HUES64 (cell line): Measurements from ENCODE around the gene PLEKHJ1.

Experiments used
- H3K27ac ChIP-seq: 2 replicates; pipeline ENCODE4 v1.7.0; 2013; ENCODE audit warnings: low read depth, low read length, inconsistent platforms
- H3K27me3 ChIP-seq: 2 replicates; pipeline ENCODE4 v1.6.1; 2013; ENCODE audit warnings: mild to moderate bottlenecking, low read length; ENCODE audit not compliant: insufficient read depth
- H3K36me3 ChIP-seq: 2 replicates; pipeline ENCODE4 v1.6.1; 2013; ENCODE audit warnings: mild to moderate bottlenecking, low read length; ENCODE audit not compliant: insufficient read depth
- H3K4me1 ChIP-seq: 2 replicates; pipeline ENCODE4 v1.6.1; 2013; ENCODE audit warnings: mild to moderate bottlenecking, low read length, moderate library complexity; ENCODE audit not compliant: insufficient read depth
- H3K4me3 ChIP-seq: 2 replicates; pipeline ENCODE4 v1.5.1; 2013; ENCODE audit warnings: mild to moderate bottlenecking, low read length, moderate library complexity
- H3K9ac ChIP-seq: 2 replicates; pipeline ENCODE4 v1.6.1; 2013; ENCODE audit warnings: mild to moderate bottlenecking, low read depth, low read length
- H3K9me3 ChIP-seq: 2 replicates; pipeline ENCODE4 v1.6.1; 2013; ENCODE audit warnings: low read depth, low read length; ENCODE audit not compliant: insufficient read depth
- whole genome bisulfite sequencing: fragments of 150-250, 120-280 bp; methylation state at CpG from one replicate; pipeline ENCODE4 v1.1.7; 2013; ENCODE audit warnings: missing lambda C conversion rate; 5-methylcytosine and 5-hydroxymethylcytosine counted together

Gene PLEKHJ1

DNA sequence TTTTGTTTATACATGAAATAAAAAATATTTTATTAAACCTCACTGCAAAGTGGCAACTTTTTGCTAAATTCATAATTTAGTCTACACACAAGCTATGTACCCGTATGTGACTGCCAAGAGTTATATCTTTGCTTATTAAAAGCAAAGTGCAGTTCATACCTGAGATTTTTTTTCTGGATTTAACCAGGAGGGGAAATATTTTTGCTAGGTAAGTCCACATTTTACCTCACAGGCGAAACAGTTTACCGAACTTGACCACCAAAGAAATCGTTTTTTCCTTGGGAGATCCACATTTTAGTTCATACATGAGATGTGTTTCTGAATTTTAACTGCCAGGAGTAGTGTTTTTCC is 32.3 kb upstream of the PLEKHJ1 start:
- WGBS = 94% methylated on average over 4 of the region's 4 CpGs
- H3K27me3 ChIP-seq = no peaks in the 10 kb centered on the region
- 0 out of 2 replicates have a peak overlapping the region, but pooled peaks have one; percentile 75 for H3K9ac ChIP-seq
- H3K27ac ChIP-seq = no peak overlapping the region
- peak overlapping the region; percentile 100 for H3K4me3 ChIP-seq
- H3K36me3 ChIP-seq = peaks cover 19% of the 10 kb centered on the region
- no peaks in the 10 kb centered on the region for H3K9me3 ChIP-seq
- peaks cover 17% of the 10 kb centered on the region; the same call in 1 of the 2 replicates for H3K4me1 ChIP-seq

DNA sequence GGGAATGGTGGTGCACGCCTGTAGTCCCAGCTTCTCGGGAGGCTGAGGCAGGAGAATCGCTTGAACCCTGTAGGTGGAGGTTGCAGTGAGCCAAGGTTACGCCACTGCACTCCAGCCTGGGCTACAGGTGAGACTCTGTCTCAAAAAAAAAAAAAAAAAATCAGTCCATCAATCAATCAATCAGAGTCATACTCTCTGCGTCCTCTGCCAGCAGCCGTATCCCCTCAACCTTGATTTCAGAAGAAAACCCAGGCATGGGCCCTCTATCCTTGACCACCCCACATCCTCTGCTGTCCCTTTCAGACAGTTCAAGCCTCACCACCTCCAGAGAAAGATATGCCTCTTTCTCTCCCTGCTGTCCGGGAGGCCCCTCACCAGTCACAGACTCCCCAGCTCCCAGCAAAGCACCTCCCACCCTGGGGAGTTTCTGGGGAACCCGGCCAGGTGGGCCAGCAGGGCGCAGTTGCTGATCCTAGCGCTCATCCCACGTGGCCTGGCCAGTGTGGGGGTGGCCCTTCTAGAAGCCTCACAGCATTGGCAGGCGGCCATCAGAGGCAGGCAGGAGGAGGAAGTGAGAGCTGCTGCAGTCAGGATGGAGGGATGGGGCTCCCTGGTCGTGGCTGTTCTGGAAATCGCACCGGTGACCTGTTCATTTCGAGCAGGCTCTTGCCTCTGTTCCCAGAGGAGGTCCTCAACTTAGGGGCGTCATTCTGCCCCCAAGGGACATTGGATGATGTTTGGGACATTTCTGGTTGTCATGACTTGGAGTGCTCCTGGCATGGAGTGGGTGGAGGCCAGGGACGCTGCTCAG is 30.3 kb upstream of the PLEKHJ1 start:
- Histone ChIP-seq H3K9ac (no peak overlapping the region), H3K4me1 (peaks cover 3% of the 10 kb centered on the region; the same call in 1 of the 2 replicates), H3K4me3 (no peak overlapping the region), H3K9me3 (no peaks in the 10 kb centered on the region), H3K36me3 (peaks cover 2% of the 10 kb centered on the region; the same call in 1 of the 2 replicates), H3K27me3 (no peaks in the 10 kb centered on the region), H3K27ac (no peak overlapping the region)
- WGBS = 82% methylated on average over 18 of the region's 18 CpGs

DNA sequence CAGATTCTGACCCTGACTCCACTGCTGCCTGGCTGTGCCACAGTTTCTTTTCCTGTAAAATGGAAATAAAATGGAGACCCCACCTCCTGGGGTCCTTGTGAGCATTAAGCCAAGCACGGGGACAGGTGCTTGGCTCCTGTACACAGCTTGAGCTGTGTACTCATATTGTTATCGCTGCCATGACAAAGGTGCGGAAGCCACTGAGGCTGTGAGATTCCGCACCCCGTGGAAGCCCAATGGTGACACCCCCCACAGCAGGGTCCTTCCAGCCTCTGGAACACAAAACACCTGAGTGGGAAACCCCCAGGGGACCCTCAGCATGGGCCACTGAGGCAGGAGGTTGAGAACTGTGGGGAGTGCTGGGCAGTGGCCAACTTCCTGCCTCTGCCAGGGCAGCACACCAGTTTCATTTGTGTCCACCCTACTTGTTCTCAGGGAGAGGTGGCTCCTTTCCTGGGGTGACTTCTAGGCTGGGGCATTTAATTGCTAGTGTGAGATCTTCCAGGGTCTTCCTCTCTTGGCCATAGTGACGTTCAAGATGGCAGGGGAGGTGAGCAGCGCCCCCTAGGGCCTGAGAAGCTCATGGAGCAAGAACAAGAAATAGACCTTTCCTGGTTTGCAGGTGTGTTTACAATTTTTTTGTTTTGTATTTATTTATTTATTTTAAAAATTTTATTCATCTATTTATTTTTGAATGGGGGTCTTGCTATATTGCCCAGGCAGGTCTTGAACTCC is 25.5 kb upstream of the PLEKHJ1 start:
- Histone ChIP-seq H3K4me1 (no peaks in the 10 kb centered on the region), H3K36me3 (no peaks in the 10 kb centered on the region), H3K9me3 (no peaks in the 10 kb centered on the region), H3K27ac (no peak overlapping the region), H3K4me3 (no peak overlapping the region), H3K9ac (no peak overlapping the region), H3K27me3 (no peaks in the 10 kb centered on the region)
- WGBS = 70% methylated on average over 7 of the region's 7 CpGs

DNA sequence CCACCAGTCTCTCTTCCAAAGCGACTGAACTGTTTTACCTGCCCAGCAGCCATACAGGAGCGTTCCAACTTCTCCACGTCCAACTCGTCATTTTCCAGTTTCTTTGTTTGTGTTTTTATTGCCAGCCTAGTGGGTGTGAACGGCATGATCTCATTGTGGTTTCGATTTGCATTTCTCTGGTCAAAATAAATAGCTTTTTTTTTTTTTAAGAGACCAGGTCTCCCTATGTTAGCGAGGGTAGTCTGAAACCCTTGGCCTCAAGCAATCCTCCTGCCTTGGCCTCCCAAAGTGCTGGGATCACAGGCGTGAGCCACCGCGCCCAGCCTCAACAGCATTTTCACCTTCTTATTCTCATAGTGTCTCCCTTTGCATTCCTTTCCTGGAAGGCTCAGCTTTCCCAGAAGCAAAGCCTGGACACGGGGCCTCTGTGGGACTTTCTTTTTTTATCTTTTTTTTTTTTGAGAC is 24.2 kb upstream of the PLEKHJ1 start:
- Histone ChIP-seq H3K9ac (no peak overlapping the region), H3K27ac (no peak overlapping the region), H3K9me3 (no peaks in the 10 kb centered on the region), H3K4me3 (no peak overlapping the region), H3K27me3 (no peaks in the 10 kb centered on the region), H3K4me1 (no peaks in the 10 kb centered on the region), H3K36me3 (no peaks in the 10 kb centered on the region)
- WGBS = 92% methylated on average over 11 of the region's 11 CpGs

DNA sequence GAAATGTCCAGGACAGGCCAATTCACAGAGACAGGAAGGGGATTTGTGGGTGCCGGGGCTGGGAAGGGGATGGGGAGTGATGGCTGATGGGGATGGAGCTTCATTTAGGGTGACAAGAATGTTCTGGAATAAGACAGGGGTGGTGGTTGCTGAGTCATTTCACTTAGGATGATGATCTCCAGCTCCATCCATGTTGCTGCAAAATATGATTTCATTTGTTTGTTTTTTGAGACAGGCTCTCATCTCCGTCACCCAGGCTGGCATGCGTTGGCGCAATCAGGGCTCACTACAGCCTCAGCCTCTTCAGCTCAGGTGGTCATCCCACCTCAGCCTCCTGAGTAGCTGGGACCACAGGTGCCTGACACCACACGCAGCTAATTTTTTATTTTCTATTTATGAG is 23.2 kb upstream of the PLEKHJ1 start:
- Histone ChIP-seq H3K27me3 (peaks cover 1% of the 10 kb centered on the region; the same call in 1 of the 2 replicates), H3K4me1 (no peaks in the 10 kb centered on the region), H3K27ac (no peak overlapping the region), H3K9me3 (no peaks in the 10 kb centered on the region), H3K4me3 (no peak overlapping the region), H3K9ac (no peak overlapping the region), H3K36me3 (no peaks in the 10 kb centered on the region)
- 91% methylated on average over 5 of the region's 5 CpGs for WGBS

DNA sequence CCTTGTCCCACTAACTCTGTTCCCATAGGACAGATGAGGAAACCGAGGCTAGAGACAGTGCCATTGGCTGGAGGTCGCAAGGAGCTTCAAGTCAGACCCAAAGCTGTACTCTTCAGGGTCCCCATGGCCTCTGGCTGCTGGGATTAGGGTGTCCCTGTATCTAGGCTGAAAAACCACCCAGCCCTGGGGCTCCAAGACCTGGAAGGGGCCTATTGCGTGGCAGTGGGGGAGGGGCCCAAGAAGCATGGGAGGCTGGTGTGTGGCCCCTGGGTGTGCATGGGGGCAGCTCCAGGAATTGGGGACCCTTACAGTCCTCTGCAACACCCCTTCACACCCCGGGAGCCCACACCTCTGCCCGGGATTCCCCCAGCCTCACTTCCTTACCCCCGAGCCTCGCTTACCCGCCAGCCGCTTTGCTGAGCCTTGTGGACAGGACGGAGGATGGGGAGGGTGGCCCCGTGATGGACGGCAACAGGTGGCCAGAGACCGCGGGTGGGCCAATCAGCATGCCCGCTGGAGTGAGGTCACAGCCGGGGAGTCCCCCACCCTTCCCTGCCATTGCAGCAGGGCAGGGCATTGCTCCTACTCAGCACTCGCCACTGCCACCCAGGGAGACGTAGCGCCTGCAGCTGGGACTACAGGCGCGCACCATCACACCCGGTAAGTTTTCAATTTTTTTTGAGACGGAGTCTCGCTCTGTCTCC is 20.0 kb upstream of the PLEKHJ1 start, which contains the start of gene JSRP1:
TSS of gene JSRP1 (minus strand) at position 436 of the 704 bp plus-strand sequence. CDS start 1,103 bp downstream, outside the sequence.
- H3K9me3 ChIP-seq = no peaks in the 10 kb centered on the region
- peaks cover 33% of the 10 kb centered on the region for H3K27me3 ChIP-seq
- WGBS = 88% methylated on average over 24 of the region's 24 CpGs
- H3K9ac ChIP-seq = no peak within 1 kb of the TSS
- no peak within 1 kb of the TSS for H3K27ac ChIP-seq
- H3K36me3 ChIP-seq = no peaks in the 10 kb centered on the region
- no peak within 1 kb of the TSS for H3K4me3 ChIP-seq
- no peaks in the 10 kb centered on the region for H3K4me1 ChIP-seq

DNA sequence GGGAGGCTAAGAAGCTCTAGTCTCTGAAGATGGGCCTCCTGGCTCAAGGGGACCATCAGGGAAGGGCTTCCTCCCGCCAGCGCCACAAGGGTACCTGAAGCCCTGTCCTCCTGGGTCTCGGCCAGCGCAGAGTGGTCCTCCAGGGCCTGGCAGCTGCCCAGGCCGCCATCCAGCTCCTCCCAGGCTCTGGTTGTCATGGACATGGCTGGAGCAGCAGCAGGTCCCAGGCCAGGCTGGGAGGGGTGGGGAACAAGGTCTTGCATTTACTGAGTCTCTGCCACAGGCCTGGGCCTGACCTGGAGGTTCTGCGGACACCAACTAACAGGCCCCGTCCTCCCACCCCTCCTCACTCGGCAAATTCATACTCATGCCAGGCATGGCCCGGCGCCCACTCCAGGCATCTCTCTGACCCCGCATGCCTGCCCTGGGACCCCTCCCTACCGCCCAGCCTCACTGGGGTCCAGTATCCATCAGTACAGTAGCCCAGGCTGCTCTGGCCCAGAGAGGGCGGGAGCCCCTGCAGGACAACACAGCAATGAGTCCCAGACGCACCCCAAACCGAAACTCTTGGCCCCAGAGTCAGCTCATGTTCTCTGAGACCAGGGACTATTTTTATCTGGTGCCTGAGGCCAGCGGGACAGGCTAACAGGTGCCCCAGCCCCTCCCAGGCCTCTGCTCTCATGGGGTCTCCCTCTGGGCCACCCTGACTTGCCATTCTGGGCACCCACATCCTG is 19.1 kb upstream of the PLEKHJ1 start:
- Histone ChIP-seq H3K27me3 (peaks cover 42% of the 10 kb centered on the region), H3K4me3 (no peak overlapping the region), H3K27ac (no peak overlapping the region), H3K9ac (no peak overlapping the region), H3K4me1 (no peaks in the 10 kb centered on the region), H3K9me3 (no peaks in the 10 kb centered on the region), H3K36me3 (no peaks in the 10 kb centered on the region)
- WGBS = 94% methylated on average over 16 of the region's 16 CpGs

DNA sequence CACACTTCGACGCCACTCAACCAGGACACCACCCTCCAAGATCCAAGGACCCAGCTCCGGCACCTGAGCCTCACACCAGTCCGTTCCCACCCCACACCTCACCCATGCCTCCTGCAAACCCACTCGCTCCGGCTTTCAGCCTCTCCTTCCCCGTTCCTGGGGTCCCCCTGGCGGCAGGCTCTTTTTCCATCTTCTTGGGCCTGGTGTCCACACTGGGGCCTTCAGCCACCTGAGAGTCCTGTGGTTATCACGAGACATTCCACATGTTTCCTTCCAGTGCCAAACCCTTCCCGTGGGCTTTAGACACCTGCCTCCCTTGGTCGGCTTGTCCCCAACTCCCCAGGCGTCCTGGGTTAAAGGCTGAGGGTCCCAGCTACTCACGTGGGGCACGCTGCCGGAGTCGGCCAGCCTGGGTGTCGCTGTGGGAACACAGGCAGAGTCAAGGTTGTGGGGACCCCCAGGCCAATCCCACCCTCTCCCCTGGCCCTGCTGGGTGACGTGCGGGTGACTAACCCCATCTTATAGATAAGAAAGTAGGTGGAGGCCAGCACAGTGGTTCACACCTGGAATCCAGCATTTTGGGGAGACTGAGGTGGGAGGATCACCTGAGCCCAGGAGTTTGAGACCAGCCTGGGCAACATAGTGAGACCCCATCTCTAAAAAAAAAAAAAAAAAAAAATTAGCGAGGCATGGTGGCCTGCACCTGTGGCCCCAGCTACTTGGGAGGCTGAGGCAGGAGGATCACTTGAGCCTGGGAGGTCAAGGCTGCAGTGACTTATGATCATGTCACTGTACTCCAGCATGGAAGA is 18.1 kb upstream of the PLEKHJ1 start:
- Histone ChIP-seq H3K9ac (peak overlapping the region; percentile 9; the same call in 1 of the 2 replicates), H3K9me3 (no peaks in the 10 kb centered on the region), H3K27me3 (peaks cover 45% of the 10 kb centered on the region), H3K4me1 (no peaks in the 10 kb centered on the region), H3K27ac (no peak overlapping the region), H3K36me3 (no peaks in the 10 kb centered on the region), H3K4me3 (peak overlapping the region; percentile 67)
- 56% methylated on average over 18 of the region's 20 CpGs for WGBS

DNA sequence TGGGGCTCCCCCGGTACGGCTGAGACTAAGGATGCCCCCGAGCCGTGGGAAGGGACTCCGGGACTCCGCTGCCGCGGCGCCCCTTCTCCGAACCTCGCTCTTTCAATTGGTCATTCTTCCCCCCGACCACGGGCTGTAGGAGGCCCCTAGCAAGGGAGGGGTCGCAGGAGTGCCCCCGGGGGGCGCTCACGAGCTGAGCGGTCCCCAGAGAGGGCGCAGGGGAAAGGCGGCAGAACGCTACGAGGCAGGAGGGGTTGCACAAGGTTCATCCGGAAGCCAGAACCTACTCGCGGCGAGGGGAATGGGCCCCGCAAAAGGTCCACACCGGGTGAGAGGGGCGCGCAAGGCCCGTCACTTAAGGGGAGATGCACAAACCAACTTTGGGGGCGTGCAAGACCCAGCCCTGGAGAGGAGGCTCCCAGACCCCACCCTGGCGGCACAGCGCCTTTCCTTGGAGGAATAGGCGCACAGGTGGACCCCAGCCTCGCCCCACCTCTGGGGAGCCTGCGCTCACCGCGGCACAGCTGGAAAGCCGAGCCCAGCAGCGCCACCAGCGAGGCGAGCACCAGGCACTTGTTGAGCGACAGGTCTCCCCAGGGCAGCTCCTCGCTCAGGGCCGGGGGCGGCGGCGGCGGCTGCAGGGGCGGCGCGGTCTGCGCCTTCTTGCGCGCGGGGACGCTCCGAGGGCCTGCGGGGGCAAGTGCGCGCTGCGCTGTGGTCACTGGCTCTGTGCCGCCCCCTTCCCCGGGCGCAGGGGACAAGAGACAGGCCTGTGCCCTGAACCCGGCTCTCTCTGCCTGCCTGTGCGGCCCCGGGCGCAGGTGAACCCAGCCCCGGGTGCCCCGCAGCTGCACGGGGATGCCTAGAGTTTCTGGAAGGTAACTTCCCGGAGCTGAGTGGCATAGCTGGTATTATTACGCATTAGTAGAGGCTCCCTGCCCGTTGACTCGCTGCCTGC is 17.3 kb upstream of the PLEKHJ1 start:
- 5% methylated on average over 77 of the region's 77 CpGs for WGBS
- Histone ChIP-seq H3K4me1 (no peaks in the 10 kb centered on the region), H3K9me3 (no peaks in the 10 kb centered on the region), H3K36me3 (peaks cover 4% of the 10 kb centered on the region; the same call in 1 of the 2 replicates), H3K4me3 (peak overlapping the region; percentile 67), H3K9ac (peak overlapping the region; percentile 9; the same call in 1 of the 2 replicates), H3K27ac (no peak overlapping the region), H3K27me3 (peaks cover 45% of the 10 kb centered on the region)
